Stimulated activated CD4-positive, alpha-beta T cell treated with anti-CD3 and anti-CD28 coated beads, Interleukin-12 subunit alpha, Interleukin-12 subunit beta, amount 100 ng/mL, for 4 hours (primary cell): ENCODE measurements around the gene PSMD12.
"Not testable (repeated sequence)": the region's sequence is repeated elsewhere in the genome, so short reads cannot be mapped to it uniquely, and the experiment has no call there.

ENCODE experiments used
- DNase-seq: peaks from one replicate; pipeline ENCODE4 v3.0.0-alpha.2; 2020

The PSMD12 gene

DNA sequence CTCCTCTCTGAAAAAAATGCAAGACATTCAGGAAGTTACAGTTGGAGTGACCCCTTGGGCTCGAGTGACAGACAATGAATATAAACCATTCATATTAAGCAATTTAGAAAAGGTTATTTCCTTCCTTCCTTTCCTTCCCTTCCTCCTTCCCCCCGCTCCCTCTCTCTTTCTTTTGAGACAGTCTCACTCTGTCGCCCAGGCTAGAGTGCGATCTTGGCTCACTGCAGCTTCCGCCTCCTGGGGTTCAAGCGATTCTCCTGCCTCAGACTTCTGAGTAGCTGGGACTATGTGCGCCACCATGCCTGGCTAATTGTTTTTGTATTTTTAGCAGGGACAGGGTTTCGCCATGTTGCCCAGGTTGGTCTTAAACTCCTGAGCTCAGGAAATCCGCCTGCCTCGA lies 13.2 kb downstream of the PSMD12 start:
- DNase-seq = no peak

DNA sequence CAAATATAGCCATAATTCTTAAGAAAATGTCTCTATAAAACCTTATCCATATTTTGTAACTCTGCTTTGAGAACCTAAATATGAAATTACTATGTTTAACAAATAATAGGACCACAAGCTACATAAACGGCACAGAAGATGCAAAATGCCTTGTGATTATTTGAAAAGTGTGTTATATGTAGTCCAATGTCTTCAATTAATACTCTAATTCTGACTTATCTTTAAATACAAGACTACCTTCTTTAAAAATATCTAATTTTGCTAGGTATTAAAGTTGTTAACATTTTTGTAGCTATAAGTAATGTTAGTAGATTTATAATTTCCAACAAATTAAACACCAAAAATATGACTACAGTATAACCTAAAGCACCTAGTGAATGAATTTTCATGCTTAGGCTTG lies 17.0 kb downstream of the PSMD12 start:
- no peak for DNase-seq

DNA sequence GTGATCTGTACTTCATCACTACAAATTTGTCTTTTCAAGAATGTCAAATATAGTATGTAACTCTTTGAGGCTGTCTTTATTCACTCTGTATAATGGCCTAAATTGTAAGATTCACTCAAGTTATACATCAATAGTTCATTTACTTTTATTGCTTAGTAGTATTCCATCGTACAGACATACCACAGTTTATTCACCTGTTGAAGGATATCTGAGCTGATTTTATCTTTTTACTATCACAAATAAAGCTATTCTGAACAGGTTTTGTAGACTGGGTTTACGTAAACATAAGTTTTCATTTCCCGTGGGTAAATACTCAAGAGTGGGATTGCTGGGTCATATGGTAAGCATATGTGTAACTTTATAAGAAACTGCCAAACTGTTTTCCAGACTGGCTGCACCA lies 18.6 kb downstream of the PSMD12 start:
- DNase-seq = no peak

DNA sequence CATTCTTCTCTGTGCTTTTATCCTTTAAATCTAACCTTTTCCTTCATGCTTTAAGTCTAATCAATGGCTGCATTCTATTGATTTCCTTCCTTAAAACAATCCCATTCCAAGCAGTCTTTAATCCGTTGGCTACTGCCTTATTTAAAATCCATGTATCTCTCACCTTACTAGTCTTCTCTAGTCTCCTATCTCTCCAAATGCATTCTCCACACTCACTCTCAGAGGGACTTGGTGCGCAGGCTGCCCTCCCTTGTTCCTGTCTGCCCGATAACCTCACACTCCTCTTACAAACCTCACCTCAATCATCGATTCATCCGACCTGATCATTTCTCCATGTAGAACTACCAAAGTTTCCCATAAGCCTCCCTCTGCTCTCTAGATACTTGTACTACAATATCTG lies 23.1 kb downstream of the PSMD12 start:
- DNase-seq = no peak

DNA sequence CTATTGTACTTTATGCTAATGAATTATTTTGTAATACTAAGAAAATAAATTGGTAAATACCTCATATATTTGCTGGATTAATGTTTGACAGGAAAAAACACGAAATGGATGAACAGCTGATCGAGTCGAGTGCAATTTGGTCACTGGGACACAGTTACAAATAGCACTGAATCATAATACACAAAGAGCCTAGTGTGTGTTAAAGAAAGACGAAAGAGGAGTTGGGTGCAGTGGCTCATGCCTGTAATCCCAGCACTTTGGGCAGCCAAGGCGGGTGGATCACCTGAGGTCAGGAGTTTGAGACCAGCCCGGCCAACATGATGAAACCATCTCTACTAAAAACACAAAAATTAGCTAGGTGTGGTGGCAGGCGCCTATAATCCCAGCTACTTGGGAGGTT lies 28.0 kb downstream of the PSMD12 start:
- DNase-seq = not testable (repeated sequence)

DNA sequence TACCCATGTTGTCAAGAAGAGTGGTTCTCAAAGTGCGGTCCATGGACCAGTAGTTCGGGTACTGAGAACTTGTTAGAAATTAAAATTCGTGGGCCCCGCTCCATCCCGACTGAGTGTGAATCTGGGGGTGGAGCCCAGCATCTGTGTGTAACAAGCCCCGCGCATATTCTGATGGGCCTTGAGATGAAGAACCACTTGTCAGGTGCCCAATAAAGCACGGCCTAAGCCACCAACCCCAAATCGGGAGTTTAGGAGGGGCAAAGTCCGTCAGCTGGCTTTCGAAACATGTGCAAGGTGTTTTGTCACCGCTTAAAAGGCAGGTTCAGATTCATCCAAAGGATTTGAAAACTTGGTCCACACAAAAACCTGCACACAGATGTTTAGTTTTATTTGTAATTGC lies 29.5 kb downstream of the PSMD12 start:
- DNase-seq = no peak

DNA sequence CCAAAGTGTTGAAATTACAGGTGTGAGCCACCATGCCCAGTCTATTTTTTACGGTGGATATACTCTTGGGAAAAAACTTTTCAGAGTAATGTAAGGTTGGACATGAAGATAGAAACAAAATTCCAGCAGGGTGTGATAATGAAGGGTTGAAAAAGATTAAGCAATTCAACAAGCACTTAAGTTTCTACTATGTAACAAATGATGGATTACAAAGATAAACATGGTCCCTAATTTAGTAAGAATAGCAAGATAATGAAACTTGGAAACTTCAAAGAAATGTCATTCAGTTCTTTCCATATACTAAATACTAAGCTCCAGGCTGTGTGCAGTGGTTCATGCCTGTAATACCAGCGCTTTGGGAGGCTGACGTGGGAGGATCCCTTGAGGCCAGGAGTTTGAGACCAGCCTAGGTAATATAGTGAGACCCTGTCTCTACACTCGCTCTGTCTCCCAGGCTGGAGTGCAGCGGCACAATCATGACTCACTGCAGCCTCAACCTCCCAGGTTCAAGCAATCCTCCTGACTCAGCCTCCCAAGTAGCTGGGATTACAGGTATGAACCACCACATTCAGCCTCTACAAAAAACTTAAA lies 31.0 kb downstream of the PSMD12 start:
- DNase-seq = no peak

DNA sequence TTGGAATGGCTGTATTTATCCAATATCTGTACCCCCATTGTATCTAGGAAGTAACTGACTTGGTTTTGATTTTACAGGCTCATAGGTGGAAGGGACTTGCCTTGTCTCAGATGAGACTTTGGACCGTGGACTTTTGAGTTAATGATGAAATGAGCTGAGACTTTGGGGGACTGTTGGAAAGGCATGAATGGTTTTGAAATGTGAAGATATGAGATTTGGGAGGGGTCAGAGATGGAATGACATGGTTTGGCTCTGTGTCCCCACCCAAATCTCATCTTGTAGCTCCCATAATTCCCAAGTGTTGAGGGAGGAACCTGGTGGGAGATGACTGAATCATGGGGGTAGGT lies 34.2 kb downstream of the PSMD12 start:
- DNase-seq = not testable (repeated sequence)

DNA sequence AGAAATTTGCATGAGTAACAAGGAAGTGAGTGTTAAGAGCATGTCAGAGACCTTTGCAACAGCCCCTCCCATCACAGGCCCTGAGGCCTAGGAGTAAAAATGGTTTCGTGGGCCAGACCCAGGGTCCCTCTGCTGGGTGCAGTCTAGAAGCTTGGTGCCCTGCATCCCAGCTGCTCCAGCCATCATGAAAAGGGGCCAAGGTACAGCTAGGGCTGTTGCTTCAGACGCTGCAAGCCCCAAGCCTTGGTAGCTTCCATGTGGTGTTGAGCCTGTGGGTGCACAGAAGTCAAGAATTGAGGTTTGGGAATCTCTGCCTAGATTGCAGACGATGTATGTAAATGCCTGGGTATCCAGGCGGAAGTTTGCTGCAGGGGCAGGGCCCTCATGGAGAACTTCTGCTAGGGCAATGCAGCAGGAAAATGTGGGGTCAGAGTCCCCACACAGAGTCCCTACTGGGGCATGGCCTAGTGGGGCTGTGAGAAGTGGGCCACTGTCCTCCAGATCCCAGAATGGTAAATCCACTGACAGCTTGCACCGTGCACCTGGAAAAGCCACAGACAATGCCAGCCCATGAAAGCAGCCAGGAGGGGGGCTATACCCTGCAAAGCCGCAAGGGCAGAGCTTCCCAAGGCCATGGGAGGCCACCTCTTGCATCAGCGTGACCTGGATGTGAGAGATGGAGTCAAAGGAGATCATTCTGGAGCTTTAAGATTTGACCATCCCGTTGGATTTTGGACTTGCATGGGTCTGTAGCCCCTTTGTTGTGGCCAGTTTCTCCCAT lies 34.8 kb downstream of the PSMD12 start:
- DNase-seq = not testable (repeated sequence)

DNA sequence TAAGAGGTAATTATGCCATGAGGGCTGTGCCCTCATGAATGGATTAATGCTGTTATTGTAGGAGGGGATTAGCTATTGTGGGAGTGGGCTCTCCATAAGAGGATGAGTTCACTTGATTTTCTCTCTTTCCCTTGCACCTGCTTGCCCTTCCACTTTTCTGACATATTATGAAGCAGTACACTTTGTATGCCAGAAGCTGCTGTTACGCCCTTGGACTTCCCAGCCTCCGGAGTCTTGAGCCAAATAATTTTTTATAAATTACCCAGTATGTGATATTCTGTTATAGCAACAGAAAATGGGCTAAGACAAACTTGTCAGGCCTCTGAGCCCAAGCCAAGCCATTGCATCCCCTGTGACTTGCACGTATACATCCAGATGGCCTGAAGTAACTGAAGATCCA lies 38.4 kb downstream of the PSMD12 start:
- no peak for DNase-seq

DNA sequence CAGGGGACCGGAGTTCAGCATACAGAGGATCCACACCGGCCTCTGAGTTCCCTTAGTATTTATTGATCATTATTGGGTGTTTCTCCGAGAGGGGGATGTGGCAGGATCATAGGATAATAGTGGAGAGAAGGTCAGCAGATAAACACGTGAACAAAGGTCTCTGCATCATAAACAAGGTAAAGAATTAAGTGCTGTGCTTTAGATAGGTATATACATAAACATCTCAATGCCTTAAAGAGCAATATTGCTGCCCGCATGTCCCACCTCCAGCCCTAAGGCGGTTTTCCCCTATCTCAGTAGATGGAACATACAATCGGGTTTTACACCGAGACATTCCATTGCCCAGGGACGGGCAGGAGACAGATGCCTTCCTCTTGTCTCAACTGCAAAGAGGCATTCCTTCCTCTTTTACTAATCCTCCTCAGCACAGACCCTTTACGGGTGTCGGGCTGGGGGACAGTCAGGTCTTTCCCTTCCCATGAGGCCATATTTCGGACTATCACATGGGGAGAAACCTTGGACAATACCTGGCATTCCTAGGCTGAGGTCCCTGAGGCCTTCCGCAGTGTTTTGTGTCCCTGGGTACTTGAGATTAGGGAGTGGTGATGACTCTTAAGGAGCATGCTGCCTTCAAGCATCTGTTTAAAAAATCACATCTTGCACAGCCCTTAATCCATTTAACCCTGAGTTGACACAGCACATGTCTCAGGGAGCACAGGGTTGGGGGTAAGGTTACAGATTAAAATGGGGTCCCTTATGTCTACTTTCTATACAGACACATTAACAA lies 39.2 kb downstream of the PSMD12 start:
- DNase-seq = not testable (repeated sequence)

DNA sequence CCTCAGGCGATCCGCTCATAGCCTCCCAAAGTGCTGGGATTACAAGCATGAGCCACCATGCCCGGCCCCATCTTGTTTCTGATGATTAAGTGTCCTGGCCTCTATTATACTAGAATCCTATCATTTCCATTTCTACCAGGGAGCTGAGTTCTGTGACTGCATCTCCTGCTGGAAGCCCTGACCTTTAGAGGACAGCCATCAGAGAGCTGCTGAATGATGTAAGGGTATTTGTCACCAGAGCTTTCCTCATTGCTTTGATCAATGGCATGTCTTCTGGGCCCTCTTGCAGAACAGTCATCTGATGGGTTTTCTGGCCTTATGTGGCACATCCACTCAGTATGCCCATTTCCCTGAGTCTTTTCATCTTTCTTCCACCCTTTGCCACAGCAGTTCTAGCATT lies 39.9 kb downstream of the PSMD12 start:
- DNase-seq = no peak

DNA sequence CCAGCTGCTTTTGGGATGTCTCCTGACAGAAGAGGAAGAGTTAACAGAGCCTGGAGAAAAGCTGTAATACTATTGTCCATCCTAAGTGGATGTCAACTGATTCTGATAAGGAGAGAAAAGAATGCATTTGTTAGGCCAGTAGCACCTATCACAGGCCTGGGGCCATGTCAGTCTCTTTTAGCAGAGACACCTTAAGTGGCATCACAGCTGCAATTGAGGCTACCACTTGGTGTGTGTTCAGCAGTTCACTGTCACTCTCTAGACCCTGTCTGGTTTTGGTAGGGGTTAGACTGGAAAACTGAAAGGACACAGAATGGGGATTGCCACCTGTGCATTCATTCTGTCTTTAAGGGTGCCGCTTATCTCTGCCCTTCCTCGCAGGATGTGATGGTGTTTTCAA lies 42.0 kb downstream of the PSMD12 start:
- no peak for DNase-seq

DNA sequence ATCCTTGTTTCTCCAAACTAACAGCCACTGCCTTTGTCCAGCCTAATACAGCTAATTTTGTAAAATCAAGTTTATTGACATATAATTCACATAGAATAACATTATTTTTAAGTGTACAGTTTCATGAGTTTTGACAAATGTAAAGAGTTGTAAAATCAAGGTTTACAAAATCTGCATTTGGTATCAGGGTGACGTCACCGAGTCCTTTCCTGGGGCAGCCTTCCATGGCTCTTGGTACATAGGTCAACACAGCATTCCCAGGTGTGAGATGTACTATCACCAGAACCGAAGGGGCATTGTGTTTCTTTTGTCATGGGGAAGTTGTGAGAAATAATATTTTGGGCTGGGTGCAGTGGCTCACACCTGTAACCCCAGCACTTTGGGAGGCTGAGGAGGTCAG lies 42.9 kb downstream of the PSMD12 start:
- DNase-seq = no peak

DNA sequence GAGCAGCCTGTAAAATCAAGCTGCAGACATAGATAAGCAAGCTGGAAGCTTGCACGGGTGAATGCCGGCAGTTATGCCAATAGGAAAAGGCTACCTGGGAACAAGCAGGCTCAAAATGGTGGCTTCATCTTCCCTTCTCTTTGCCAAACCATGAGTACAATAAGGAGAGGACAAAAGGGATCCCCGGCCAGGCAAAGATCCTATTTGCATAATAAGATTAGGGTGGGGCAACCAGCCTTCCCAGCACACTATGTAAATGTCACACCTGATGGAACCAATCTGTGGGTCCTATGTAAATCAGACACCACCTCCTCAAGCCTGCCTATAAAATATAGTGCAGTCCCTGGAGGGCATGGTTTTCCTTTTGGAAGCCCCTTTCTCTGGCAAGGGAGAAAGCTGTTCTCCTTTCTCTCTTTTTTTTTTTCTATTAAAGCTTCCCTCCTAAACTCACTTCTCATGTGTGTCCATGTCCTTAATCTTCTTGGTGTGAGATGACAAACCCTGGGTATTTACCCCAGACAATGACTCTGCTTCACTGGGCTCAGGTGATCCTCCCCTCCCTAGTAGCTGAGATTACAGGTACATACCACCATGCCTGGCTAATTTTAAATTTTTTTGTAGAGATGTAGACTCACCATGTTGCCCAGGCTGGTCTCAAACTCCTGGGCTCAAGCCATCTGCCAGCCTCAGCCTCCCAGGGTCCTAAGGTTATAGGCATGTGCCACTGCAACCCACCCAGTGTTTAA lies 44.2 kb downstream of the PSMD12 start:
- no peak for DNase-seq

DNA sequence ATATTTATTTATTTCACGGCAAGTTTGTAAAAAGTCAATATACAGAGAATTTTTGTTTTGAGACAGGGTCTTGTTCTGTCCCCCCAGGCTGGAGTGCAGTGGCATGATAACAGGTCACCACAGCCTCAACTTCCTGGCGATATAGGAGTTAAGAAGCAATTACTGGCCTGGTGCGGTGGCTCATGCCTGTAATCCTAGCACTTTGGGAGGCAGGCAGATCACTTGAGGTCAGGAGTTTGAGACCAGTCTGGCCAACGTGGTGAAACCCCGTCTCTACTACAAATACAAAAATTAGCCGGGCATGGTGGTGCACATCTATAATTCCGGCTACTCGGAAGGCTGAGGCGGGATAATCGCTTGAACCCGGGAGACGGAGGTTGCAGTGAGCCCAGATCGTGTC lies 44.9 kb downstream of the PSMD12 start:
- not testable (repeated sequence) for DNase-seq

DNA sequence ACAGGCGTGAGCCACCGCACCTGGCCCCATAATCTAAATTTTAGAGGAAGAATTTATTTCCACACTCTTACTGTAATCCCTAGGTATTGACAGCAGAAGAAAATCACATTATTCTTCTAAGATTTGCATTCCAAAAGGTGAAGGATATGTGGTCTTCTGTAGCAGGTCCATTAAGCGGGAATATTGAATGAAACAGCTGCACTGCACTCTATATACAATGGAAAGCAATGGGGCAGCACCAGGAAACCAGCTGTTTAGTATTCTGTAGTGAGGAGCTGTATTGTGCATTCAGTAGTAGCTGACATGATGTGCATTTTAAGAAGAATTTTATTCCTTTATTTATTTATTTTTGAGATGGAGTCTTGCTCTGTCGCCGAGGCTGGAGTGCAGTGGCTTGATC lies 49.6 kb downstream of the PSMD12 start:
- DNase-seq = no peak

DNA sequence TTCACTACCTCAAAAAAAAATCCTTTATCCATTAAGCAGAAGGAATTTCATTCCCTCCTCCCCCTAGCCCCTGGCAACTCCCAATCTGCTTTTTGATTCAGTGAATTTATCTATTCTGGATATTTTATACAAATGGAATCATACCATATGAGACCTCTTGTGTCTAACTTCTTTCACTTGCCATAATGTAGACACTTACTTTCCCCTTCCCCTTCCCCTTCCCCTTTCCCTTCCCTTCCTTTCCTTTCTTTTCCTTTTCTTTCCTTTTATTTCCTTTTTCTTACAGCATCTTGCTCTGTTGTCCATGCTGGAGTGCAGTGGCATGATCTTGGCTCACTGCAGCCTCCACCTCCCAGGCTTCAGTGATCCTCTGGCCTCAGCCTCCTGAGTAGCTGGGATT lies 50.5 kb downstream of the PSMD12 start:
- DNase-seq = no peak

DNA sequence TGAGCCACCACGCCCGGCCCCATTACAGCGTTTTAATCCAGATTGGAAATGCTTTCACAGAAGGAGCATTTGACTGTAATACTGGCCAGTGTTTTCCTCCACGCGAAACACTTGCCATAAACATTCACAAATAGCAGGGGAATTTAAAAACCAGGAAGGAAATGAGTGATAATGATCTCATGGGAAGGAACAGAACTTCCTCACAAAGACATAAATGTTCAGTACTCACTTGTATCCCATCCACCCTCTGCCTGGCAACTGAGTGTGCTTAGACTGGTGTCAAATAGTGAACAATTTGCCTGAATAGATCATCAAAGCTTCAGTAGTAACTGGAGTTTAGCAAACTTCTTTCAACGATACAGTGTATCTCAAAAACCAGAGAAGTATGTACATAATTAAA lies 54.1 kb downstream of the PSMD12 start:
- DNase-seq = no peak

DNA sequence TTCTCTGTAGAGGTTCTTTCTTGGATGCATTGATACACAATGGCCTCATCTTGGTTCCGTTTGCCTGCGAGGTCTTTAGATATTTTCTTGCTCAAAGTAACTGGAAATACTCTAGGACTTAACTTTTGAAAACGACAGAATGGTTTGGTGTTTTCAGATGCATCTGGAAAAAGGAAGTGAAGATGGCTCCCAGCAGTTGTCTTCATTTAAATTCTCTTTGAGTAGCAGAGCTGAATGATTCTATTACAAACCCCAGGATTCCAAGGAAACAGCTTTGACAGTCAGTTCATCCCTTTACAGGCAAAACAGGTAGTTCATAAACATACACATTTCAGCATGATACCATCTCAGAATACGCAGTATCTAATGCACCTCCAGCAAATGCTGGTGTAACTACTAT lies 54.8 kb downstream of the PSMD12 start:
- no peak for DNase-seq

DNA sequence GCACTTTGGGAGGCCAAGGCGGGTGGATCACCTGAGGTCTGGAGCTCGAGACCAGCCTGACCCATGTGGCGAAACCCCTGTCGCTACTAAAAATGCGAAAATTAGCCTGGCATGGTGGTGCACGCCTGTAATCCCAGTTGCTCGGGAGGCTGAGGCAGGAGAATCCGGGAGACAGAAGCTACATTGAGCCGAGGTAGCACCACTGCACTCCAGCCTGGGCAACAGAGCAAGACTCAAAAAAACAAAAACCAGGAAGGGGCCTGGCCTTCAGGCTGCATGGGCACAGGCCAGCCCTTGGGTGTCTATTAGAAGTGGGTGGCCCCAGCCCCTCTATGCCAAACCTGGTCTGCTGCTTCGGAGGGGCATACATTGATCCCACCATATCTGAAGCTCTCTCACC lies 56.0 kb downstream of the PSMD12 start:
- DNase-seq = no peak

DNA sequence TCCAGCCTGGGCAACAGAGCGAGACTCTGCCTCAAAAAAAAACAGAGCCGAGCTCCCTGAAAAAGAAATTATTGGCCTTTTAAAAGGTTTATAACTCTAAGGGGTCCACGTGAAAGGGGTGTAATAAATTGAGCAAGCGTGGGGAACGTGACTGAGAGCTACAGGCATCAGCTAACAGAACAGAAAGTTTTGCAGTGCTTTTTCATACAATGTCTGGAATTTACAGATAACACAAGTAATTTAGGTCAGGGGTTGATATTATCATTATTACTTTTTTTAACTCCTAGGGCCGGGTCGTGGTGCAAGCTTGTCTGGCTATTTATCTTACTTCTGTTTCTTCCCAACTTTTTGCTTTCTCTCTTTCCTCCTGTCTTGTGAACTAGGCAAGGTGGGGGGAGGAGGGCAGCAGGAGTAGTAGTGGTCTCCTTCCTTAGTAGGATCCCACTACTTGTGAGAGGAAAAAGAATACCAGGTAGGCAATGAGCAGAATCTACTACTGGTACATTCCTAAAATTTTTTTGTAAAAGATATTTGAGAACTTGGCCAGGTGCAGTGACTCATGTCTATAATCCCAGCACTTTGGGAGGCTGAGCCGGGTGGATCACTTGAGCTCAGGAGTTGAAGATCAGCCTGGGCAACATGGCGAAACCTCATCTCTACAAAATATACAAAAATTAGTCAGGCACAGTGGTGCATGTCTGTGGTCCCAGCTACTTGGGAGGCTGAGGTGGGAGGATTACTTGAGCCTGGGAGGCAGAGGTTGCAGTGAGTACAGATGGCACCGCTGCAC lies 60.7 kb downstream of the PSMD12 start:
- not testable (repeated sequence) for DNase-seq
